Pulmonary artery endothelial cell (primary cell): ENCODE data around the gene TEAD3. TPM values are rescaled to one million over a fixed set of nuclear protein-coding genes. Genes with fewer than 3 reads are reported as not detected.

Experiments used
- DNase-seq: peaks from one replicate; pipeline ENCODE4 v3.0.0-alpha.2; 2011; ENCODE audit warnings: low read depth, low spot score
- total RNA-seq: library from RNA; depleted of rRNA; stranded (reverse); fragments of >200 nt; gene quantifications from 2 replicates; pipeline ENCODE4 v1.2.3, GENCODE V29; 2014

Gene TEAD3
- total RNA-seq, 1 donor from 2014 or later, result 0.33 TPM

GRCh38 chr6:35492258-35492973, 4.5 kb downstream of the TEAD3 start:
- no peak for DNase-seq

GRCh38 chr6:35491558-35492257, 5.2 kb downstream of the TEAD3 start:
- DNase-seq, result no peak

GRCh38 chr6:35490821-35491557, 5.9 kb downstream of the TEAD3 start:
- DNase-seq, result no peak

GRCh38 chr6:35489995-35490791, 6.7 kb downstream of the TEAD3 start:
- DNase-seq, result no peak

GRCh38 chr6:35489066-35489465, 7.8 kb downstream of the TEAD3 start:
- DNase-seq, result no peak

GRCh38 chr6:35488517-35488862, 8.4 kb downstream of the TEAD3 start:
- DNase-seq, result no peak

GRCh38 chr6:35487658-35488516, 9.0 kb downstream of the TEAD3 start:
- no peak for DNase-seq

- no peak for DNase-seq
Measured at GRCh38 chr6:35486005-35486925, 10.6 kb downstream of the TEAD3 start.

- no peak for DNase-seq
Measured at GRCh38 chr6:35485402-35485877, 11.4 kb downstream of the TEAD3 start.

GRCh38 chr6:35484921-35485392, 11.9 kb downstream of the TEAD3 start:
- no peak for DNase-seq

- no peak for DNase-seq
Measured at GRCh38 chr6:35483893-35484645, 12.8 kb downstream of the TEAD3 start.

- no peak for DNase-seq
Measured at GRCh38 chr6:35483490-35483889, 13.4 kb downstream of the TEAD3 start.

- no peak for DNase-seq
Measured at GRCh38 chr6:35483062-35483461, 13.8 kb downstream of the TEAD3 start.

- no peak for DNase-seq
Measured at GRCh38 chr6:35481226-35481625, 15.7 kb downstream of the TEAD3 start.

GRCh38 chr6:35480176-35480575, 16.7 kb downstream of the TEAD3 start:
- DNase-seq, result no peak

- DNase-seq, result no peak
Measured at GRCh38 chr6:35478259-35478658, 18.6 kb downstream of the TEAD3 start.

GRCh38 chr6:35477551-35478179, 19.2 kb downstream of the TEAD3 start:
- no peak for DNase-seq

GRCh38 chr6:35477028-35477427, 19.9 kb downstream of the TEAD3 start:
- no peak for DNase-seq
